GM18502 (cell line): Measurements from ENCODE around the gene TIAM1.

Source experiments
- ATAC-seq: cut with Tn5 transposase; IDR thresholded peaks from one replicate; pipeline ENCODE4 v1.9.1; 2021; ENCODE audit warnings: mild to moderate bottlenecking; ENCODE audit not compliant: unreplicated experiment, poor library complexity

TIAM1 gene

GRCh38 chr21:31184459-31184858, 159.6 kb downstream of the TIAM1 start:
- no peak for ATAC-seq

- ATAC-seq, result no peak
Observed at GRCh38 chr21:31182231-31183140, 161.6 kb downstream of the TIAM1 start.

- ATAC-seq, result no peak
Observed at GRCh38 chr21:31181082-31181750, 162.8 kb downstream of the TIAM1 start.

- no peak for ATAC-seq
Observed at GRCh38 chr21:31180256-31181081, 163.6 kb downstream of the TIAM1 start.

- no peak for ATAC-seq
Observed at GRCh38 chr21:31176725-31177124, 167.3 kb downstream of the TIAM1 start.

GRCh38 chr21:31176080-31176551, 167.9 kb downstream of the TIAM1 start:
- ATAC-seq, result no peak

GRCh38 chr21:31173881-31174555, 170.0 kb downstream of the TIAM1 start:
- ATAC-seq, result no peak

- no peak for ATAC-seq
Observed at GRCh38 chr21:31172328-31172727, 171.7 kb downstream of the TIAM1 start.

- ATAC-seq, result no peak
Observed at GRCh38 chr21:31164713-31165694, 179.1 kb downstream of the TIAM1 start.

GRCh38 chr21:31162827-31163226, 181.2 kb downstream of the TIAM1 start:
- no peak for ATAC-seq

- ATAC-seq, result no peak
Observed at GRCh38 chr21:31162079-31162699, 181.9 kb downstream of the TIAM1 start.

GRCh38 chr21:31161157-31161556, 182.9 kb downstream of the TIAM1 start:
- ATAC-seq, result no peak

GRCh38 chr21:31159808-31160207, 184.3 kb downstream of the TIAM1 start:
- ATAC-seq, result no peak

GRCh38 chr21:31158789-31159581, 185.1 kb downstream of the TIAM1 start:
- ATAC-seq, result no peak

- no peak for ATAC-seq
Observed at GRCh38 chr21:31157756-31158155, 186.3 kb downstream of the TIAM1 start.

- no peak for ATAC-seq
Observed at GRCh38 chr21:31156662-31157061, 187.4 kb downstream of the TIAM1 start.

- no peak for ATAC-seq
Observed at GRCh38 chr21:31156169-31156568, 187.9 kb downstream of the TIAM1 start.
